Fibroblast of skin of left biceps (primary cell): ENCODE measurements around the gene CPPED1.
"Not testable (repeated sequence)": the region's sequence is repeated elsewhere in the genome, so short reads cannot be mapped to it uniquely, and the experiment has no call there.

Experiments
- DNase-seq, 2 experiments: peaks; one replicate each; pipeline ENCODE4 v3.0.0-alpha.2; 2013; ENCODE audit warnings: low read depth in 2 of 2

CPPED1 gene, protein sequence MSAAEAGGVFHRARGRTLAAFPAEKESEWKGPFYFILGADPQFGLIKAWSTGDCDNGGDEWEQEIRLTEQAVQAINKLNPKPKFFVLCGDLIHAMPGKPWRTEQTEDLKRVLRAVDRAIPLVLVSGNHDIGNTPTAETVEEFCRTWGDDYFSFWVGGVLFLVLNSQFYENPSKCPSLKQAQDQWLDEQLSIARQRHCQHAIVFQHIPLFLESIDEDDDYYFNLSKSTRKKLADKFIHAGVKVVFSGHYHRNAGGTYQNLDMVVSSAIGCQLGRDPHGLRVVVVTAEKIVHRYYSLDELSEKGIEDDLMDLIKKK

GRCh38 chr16:12803203-12804093 is at the start of gene CPPED1:
Gene CPPED1 (minus strand): TSS chr16:12803887. CDS start chr16:12803776, 111 bp downstream.
- DNase-seq = peak; percentile 79 to 80

DNA sequence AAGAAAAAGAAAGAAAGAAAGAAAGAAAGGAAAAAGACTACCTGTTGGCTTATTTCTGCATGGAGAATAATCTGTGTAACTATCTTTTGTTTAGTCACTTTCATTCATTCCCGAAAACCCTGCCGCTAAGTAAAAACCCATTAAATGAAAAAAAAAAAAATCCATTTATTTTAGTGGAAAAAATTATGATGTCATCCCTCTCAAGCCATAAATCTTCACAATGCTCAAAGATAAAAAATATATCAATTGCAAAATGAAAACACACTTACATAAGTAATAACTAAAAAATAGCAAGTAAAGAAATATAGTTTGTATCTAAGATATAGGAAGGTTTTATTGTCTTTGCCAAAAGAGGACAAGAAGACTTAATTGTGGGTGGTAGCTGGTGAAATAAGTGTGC is 46.5 kb upstream of the CPPED1 start:
- DNase-seq = no peak

- no peak for DNase-seq
Measured at GRCh38 chr16:12846592-12846991, 42.9 kb upstream of the CPPED1 start.

- no peak for DNase-seq
Measured at GRCh38 chr16:12845282-12845681, 41.6 kb upstream of the CPPED1 start.

DNA sequence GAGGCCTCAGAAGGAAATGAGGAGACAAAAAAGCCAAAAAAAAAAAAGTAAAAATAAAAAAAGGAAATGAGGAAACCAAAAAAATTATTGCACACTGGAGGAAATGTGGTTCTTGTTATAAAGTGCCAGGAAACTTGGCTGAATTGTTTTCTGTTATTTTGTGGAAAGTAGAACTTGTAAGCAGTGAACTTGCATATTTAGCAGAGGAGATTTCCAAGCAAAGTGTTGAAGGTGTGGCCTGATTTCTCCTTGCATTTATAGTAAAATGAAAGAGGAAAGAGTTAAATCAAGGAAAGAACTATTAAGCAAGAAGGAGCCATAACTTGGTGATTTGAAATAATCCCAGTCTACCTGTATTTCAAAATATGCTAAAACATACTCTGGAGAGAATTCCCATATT is 34.1 kb upstream of the CPPED1 start:
- DNase-seq = no peak

GRCh38 chr16:12837291-12837690 is 33.6 kb upstream of the CPPED1 start:
- no peak for DNase-seq

GRCh38 chr16:12833926-12834325 is 30.2 kb upstream of the CPPED1 start:
- no peak for DNase-seq

GRCh38 chr16:12829096-12829888 is 25.6 kb upstream of the CPPED1 start:
- DNase-seq = no peak

DNA sequence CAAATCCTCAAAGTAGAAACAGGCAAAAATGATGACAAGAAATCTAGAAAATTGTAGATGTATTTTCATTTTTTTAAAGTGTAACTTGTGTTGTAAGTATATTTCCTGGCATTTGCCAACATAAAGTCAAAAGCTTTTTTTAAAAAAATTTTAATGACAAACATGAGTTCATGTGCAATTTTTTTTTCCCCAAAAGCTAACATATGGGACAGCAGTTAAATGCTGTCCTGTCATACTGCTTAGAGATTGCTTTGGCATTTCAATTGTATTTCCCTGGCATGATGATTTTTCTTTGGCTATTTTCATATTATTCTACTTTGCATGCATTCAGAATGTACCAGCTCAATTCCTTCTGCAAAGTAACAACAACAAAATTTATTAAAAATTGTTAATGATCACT is 24.5 kb upstream of the CPPED1 start:
- DNase-seq = no peak

GRCh38 chr16:12826559-12826958 is 22.9 kb upstream of the CPPED1 start:
- DNase-seq = no peak

- DNase-seq = peak; percentile 17 to 18
Measured at GRCh38 chr16:12819126-12820117, 15.7 kb upstream of the CPPED1 start.

DNA sequence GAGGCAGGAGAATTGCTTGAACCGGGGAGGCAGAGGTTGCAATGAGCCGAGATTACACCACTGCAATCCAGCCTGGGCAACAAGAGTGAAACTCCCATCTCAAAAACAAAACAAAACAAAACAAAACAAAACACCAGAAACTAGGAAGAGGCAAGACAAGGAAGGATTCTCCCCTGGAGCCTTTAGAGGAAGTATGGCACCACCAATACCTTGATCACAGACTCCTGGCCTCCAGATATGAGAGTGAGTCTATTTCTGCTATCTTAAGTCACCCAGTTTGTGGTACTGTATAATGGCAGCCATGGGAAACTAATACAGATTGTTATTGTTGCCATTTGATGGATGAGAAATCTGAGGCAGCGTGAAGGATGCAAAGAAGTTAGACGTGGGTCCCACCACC is 14.6 kb upstream of the CPPED1 start:
- DNase-seq = no peak

GRCh38 chr16:12816791-12817214 is 13.1 kb upstream of the CPPED1 start:
- not testable (repeated sequence) for DNase-seq

- DNase-seq = no peak
Measured at GRCh38 chr16:12815361-12815760, 11.7 kb upstream of the CPPED1 start.

DNA sequence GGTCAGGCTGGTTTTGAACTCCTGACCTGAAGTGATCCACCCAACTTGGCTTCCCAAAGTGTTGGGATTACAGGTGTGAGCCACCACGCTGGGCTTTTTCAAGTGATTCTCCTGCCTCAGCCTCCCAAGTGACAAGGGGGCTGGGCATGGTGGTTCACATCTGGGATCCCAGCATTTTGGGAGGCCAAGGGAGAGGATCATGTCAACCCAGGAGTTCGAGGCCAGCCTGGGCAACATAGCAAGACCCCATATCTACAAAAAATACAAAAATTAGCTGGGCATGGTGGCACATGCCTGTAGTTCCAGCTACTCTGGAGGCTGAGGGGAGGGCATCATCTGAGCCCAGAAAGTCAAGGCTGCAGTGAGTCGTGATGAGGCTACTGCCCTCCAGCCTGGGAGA is 10.0 kb upstream of the CPPED1 start:
- DNase-seq = not testable (repeated sequence)

GRCh38 chr16:12813321-12813720 is 9.6 kb upstream of the CPPED1 start:
- not testable (repeated sequence) for DNase-seq

- no peak for DNase-seq
Measured at GRCh38 chr16:12811441-12812383, 8.0 kb upstream of the CPPED1 start.

DNA sequence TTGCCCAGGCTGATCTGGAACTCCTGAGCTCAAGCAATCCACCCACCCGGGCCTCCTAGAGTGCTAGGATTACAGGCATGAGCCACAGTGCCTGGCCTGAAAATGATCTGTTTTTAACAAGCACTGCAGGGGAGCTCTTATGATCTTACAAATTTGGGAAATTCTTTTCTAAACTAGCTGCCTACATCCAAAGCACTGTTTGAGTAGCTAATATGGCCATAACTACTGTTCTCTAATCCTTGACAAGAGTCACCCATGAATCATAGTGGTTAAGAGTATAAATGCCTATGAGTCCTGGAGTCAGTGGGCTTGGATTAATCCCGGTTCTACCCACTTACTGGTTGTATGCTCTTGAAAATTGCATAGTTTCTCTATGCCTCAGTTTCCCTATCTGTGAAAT is 1.4 kb upstream of the CPPED1 start:
- no peak for DNase-seq

DNA sequence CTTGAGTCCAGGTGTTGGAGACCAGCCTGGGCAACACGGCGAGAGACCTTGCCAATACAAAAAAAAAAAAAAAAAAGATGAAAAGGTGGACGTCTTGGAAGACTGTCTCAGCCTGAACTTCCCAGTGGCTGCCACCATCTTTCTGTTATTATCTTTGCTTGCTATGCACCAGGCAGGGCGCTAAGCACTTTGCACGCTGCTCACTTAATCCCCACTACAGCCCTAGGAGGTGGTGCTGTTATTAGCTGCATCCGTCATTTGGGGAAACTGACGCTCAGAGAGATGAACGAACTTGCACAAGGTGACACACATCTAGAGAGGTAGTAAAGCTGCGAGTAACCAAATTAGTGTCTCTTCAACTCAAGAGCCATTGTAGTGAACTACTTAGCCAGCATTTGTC is 708 bp upstream of the CPPED1 start:
- no peak for DNase-seq

DNA sequence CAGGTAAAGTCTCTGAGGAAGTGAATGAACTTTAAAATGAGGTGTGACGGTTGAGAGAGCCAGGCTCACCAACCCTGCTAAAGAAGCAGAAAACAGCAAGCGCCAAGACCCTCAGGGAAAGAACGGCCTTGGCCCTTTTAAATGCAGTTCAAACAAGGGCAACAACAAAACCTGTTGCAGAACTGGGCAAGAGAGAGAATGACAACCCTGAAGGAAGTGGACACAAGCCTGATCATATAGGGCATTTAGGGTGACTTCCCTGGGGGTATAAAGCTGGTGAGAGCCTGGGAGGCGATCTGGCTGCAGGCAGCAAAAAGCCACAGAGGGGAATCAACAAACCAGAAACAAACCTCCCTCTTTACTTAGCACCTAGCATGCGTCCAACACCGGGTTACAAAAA is 1.0 kb downstream of the CPPED1 start:
- DNase-seq = no peak
